ENCODE results near the gene KCNAB2.

KCNAB2 gene

DNA sequence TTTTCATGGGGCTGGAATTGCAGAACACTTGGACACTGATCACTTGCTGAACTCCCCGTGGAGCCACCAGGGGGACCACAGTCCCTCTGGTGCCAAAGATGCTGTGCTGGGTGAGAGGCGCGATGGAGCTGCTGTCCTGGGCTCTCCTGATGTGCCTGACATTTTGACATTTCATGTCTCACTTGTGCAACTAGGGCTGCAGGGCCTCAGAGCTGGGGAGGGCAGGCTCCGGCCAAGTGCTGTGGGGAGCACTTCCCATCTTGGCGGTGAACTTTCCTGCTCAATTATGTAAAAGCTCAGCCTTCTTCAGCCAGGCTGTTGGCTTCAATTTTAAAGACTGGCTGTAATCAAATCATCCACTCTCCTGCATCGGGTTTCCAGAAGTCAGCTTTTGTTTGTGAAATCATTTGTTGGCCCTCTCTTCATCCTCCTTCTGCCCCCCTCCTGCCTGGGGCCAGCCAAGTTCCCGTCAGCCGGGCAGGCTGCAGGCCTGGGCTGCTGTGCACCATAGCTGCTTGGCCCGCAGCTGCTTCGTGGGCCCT lies 36.8 kb downstream of the KCNAB2 start:
- DNase-seq (ENCODE audit: low spot score) = no peak

DNA sequence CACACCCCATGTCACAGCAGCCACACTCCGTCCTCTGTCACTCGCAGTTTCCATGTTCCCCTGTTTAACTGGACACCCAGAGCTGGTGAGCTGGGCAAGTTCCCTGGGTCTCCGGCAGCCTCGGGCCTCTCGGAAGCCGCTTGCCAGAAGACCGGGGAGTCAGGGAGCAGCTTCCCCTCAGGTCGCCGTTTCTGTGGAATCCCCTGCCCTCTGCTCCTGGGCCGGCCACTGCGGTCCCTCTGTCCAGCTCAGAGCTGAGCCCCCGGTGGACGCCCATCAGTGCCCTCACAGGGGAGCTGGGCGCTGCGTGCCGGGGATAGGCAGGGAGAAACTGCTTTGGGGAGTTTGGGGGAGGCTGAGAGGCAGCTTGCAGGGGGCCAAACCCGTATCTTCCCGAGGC lies 37.7 kb downstream of the KCNAB2 start:
- DNase-seq (ENCODE audit: low spot score) = no peak

DNA sequence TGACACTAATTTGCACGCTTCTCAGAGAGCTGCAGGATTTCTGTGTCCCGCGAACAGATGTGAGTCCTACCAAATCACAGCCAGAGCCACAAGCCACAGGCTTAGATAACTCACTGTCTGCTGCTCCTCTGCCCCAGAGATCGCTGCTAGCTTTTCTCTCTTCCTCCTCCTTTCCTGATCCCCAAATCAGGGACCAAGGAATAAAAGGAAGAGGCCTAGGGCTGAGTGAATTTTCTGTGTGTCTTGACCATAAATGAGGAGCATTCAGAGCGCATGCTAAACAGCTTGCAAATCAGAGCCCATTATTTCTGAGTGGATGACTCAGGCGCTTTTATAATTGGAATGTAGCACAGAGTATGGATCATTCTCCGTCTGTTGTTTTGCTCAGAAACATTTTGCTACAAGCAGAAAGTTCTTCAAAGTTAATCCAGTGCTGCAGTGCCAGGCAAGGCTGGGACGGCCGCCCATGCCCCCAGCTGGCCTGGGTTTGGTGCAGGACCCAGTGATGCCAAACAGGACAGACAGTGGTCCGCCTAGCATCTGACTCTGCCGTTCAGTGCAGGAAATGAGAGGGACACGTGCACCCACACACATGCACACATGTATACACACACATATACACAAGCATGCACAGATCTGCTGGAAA lies 38.2 kb downstream of the KCNAB2 start:
- no peak for DNase-seq (ENCODE audit: low spot score)

DNA sequence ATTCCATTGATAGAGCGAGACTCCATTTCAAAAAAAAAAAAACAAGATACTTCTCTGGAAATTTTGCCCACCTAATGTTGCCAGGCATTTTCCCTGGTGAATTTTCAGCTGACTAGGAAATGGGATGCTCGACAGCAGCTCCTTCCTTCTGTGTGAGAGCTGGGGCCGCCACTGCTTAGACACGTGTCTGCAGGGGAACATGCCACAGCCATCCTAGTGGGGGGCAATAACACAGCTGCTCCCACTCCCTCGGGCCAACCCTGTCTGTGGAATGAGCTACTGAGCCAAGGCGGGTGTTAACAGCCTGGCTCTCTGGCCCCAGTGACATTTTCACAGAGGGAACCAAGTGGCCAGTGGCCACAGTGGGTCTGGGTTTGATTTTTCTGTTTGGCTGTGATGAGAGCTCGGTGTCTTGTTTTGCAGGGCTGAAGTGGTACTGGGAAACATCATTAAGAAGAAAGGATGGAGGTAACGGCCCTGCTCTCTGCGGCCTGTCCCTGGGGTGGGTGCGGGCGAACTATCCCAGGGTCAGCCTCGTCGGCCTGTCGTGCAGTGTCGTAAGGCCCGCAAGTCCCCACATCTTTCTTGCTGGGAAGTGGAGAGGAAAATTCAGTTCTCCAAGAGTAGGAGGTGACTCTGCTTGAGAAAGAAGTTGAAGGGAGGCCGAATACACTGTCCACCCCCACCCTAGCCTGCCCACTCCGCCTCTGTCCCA lies 39.2 kb downstream of the KCNAB2 start:
- DNase-seq (ENCODE audit: low spot score) = no peak

DNA sequence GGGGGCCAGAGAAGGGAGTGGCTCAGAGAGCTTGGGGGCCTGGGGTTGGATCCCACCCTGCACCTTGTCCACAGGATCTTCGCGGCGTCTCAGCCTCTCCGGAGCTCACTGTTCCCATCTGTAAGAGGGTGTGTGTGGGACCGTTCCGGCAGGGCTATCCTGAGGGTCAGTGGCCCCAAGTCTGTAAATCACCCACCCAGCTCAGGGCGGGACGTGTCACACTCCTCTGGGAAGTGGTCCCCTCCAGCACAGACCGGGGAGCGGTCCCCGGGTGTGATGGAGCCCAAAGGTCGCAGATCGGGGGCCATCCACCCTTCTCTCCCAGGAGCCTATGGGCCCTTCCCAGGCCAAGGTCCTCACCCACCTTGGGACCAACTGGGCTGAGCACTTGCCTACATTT lies 40.0 kb downstream of the KCNAB2 start:
- DNase-seq (ENCODE audit: low spot score) = no peak

DNA sequence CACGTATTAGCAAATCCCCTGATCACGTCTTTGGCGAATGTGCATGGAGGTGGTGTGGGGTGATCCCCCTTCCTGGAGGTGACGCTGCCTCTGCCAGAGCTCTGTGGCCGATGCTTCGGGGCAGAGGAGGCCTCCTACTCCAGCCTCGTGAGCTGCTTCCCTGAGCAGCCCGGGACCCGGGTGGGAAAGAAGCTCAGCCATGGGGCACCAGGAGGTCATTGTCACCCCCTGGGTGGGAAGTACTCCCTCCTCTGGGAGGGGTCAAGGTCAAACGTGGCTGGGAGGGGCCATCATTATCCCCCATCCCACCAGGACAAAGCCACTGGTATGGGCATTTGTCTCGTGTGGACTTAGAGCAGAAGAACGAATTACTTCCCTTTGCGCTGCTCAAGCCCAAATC lies 40.7 kb downstream of the KCNAB2 start:
- DNase-seq (ENCODE audit: low spot score) = no peak

DNA sequence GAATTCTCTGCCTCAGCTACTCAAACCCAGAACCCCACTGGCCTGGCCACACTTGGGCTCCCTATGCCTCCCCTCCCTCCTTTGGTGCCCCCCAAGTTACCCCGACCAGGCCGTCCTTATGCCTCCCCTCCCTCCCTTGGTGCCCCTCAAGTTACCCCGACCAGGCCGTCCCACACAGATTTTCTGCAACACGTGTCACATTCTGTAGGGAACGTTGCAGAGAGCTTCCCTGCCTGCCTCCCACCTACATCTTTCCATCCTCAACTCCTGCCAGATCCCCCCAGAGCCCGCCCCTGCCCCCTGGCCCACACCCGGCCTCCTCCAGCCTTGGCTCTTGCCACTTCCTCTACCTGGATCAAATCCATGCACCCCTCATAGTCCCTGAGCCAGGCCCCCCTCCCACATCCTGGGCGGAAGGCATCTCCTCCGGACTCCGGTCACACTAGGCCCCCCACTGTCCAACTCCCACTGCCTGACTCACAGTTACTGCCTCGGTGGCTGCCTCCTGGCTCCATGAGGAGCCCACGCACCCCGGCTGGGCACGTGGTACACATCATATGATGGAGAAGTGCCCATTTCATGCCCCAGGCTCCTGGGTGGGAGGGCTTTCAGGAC lies 41.2 kb downstream of the KCNAB2 start:
- no peak for DNase-seq (ENCODE audit: low spot score)

DNA sequence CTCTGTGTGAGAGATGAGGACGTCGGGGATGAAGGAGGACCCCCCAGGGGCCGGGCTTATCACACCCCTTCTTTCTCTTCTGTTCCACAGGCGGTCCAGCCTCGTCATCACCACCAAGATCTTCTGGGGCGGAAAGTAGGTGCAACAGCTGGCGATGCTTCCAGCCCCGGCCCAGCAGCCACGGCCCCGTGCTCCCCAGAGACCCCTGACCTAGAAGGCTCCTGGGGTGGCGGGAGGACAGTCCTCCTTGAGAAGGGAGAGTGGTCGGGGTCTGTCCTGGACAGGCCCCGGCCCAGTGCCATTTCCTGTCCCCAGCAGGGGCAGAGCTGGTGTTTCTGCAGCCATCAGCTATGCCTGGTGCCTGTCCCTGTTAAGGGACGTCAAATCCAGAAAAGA lies 41.7 kb downstream of the KCNAB2 start:
- no peak for DNase-seq (ENCODE audit: low spot score)

DNA sequence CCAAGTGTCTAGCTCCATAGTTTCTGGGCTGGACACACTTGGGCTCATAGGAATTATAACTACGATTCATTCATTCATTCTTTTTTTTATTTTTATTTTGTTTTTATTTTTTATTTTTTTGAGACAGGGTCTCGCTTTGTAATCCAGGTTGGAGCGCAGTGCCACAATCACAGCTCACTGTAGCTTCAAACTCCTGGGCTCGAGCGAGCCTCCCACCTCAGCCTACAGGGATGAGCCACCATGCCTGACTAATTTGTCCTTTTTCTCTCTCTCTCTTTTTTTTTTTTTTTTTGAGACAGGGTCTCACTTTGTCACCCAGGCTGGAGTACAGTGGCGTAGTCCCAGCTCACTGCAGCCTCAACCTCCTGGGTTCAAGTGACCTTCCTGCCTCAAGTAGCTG lies 42.3 kb downstream of the KCNAB2 start:
- no peak for DNase-seq (ENCODE audit: low spot score)

DNA sequence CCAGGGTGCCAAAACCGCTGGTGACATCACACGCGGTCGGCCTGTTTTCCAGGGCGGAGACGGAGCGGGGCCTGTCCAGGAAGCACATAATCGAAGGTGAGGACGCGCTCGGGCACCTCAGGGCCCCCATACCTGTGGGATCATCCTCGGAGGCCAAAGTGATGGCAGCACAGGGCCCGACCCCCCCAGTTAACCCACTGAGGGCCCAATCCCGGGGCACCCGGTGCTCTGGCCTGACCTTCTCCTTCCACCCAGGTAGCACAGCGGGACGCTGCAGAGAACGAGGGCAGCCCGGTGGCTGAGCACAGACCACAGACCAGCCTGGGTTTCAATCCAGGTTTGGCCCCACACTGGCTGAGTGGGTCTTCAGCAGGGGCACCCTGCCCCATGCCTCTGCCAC lies 43.3 kb downstream of the KCNAB2 start:
- no peak for DNase-seq (ENCODE audit: low spot score)

DNA sequence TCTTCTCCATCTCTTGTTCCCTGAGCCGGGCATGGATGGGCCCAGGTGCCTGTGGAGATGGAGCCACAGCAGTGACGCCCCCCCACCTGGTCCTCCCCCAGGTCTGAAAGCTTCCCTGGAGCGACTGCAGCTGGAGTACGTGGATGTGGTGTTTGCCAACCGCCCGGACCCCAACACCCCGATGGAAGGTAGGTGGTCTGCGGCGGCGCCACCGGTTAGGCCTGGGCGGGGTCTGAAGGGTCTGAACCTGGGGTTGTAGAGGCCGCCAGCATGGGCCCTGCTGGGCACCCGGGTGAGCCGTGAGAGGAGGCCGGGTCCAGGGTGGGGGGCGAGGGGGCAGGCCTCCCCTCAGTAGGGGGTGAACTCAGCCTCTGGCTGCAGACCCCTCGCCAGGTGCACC lies 44.6 kb downstream of the KCNAB2 start:
- DNase-seq (ENCODE audit: low spot score) = no peak

DNA sequence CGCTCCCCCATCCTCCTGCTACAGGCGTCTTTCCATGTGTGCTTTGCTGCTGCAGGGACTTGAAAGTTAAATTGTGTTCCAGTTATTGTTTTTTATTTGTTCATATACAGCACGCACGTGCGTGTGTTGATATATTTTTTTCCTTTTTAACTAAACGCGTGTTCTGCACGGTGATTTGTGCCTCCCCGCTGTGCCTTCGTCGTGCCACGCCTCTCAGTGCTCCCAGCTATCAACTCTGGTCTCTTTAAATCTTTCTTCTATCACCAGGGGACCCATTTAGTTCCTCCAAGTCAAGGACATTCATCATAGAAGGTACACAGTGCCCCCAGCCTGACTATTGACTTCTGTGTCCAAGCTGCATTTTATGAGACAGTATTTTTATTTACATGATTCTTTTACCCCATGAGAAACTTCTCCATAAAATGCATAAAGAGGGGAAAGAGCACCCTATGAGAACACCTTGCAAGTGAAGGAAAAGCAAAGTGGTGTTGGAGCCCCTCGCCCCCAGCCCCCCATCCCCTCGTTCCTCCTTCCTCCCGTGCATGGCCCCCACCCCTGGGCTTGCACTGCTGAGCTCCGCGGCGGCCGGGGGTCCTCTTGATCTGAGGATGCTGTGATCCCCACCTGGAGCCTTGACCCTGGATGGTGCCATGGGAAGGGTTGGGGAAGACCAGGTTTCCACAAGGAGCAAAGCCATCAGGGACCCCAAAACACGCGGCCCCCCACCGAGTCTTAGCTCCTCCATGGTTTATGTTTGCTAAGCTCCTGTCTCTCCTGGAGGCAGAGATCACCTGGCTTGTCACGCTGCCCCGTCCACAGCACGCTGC lies 45.5 kb downstream of the KCNAB2 start:
- no peak for DNase-seq (ENCODE audit: low spot score)

DNA sequence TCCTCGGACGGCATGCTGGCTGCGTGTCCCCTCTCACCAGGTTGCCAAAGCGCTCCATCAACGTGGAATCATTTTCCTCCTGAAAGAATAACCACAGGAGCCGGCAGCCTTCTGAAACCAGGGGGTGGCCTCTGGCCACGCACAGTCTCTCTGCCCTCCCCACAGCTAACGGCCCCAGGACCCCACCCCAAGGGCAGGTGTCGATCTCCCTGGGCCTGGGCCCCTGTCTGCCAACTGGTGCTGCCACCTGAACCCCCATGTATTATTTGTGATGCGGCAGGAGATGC lies 46.1 kb downstream of the KCNAB2 start:
- no peak for DNase-seq (ENCODE audit: low spot score)

DNA sequence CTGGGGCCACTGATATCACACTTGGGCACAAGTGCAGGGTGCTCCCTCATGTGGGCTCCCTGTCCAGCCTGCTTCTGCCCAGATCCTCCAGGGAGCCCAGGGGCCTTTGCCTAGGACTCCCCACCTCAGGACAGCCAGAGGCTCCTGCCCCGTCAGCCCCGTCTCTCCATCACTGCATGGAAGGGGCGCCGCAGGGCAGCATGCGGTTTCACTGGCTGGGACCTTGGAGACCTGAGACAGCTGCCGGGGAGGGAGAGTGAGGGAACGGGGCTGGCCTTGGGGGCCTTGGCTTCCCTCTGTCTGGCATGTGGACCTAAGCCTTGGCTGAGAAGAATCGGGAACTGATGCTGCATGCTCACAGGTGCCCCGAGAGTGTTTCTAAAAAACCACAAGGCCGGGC lies 46.5 kb downstream of the KCNAB2 start:
- no peak for DNase-seq (ENCODE audit: low spot score)

DNA sequence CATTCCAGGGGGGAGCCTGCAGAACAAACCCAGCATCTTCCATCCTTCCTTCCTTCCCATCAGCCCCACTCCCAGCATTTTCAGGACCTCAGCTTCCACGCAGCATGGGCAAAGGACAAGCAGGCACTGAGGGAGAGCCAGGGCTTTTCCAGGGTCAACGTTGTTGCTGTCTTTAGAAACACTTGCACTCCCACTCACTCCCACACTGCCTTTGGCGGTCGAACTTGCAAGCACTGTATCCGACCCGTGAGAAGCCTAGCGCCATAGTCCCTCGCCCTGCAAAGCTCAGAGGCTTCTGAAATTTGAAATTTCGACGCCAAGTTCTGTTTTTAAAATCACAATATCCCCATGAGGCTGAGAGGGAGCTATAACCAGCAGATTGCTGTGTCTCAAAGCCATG lies 47.4 kb downstream of the KCNAB2 start:
- DNase-seq (ENCODE audit: low spot score) = no peak

DNA sequence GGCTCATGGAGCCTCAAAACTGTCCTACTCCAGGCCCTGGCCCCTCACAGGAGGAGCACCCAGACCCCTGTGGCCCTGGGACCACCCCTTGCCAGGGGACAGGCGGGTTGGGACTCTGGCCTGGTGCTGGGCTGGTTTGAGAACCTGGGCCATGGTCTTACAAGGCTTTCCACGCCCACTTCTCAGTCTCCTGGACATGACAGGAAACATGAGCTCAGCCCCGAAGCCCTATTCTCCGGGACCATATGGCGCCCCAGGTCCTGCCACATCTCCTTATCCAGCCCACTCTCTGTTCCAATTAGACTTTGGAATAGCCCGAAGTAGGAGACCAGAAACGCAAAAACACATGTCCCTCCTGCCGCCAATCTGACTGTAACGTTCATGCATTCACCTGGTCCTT lies 47.9 kb downstream of the KCNAB2 start:
- DNase-seq (ENCODE audit: low spot score) = no peak

DNA sequence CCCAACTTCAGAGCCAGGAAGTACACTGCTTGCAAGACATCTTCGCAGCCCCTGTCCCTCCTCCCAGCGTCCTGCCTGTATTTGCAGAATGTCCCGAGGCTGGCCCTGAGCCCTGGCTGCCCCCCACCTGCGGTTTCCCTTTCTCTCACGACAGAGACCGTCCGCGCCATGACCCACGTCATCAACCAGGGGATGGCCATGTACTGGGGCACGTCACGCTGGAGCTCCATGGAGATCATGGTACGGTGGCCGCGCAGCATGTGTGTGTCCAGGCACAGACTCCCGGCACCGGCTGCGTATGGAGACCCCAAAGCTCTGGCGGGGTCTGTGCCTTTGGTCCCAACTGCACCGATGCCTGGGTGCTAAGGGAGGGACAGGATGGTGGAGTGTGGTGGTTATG lies 48.6 kb downstream of the KCNAB2 start:
- DNase-seq (ENCODE audit: low spot score) = no peak

DNA sequence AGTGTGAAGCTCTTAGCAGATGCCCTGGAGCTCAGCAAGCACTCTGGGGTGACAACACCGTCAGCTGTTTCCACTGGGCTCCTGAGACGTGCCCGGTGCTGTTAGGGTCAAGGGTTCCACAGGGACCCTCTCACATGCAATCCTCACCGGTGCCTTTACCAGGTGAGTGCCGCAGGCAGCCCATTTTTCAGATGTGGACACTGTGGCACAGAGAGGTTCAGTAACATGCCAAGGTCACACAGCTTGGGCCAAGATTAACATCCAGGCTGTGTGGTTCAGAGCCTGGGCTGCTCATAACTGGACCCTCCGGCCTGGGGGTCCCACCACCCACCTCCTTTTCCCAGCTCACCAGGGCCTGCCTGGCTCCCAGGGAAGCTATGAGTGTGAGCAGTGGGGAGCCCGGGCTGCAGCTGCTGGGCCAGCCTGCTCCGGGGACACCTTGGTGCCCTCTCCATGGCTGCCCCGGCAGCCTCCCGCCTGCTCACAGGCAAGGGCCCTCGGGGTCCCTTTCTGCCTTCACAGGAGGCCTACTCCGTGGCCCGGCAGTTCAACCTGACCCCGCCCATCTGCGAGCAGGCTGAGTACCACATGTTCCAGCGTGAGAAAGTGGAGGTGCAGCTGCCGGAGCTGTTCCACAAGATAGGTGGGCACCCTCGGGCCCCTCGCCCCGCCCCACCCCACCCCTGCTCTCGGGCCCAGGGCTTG lies 49.3 kb downstream of the KCNAB2 start:
- no peak for DNase-seq (ENCODE audit: low spot score)

DNA sequence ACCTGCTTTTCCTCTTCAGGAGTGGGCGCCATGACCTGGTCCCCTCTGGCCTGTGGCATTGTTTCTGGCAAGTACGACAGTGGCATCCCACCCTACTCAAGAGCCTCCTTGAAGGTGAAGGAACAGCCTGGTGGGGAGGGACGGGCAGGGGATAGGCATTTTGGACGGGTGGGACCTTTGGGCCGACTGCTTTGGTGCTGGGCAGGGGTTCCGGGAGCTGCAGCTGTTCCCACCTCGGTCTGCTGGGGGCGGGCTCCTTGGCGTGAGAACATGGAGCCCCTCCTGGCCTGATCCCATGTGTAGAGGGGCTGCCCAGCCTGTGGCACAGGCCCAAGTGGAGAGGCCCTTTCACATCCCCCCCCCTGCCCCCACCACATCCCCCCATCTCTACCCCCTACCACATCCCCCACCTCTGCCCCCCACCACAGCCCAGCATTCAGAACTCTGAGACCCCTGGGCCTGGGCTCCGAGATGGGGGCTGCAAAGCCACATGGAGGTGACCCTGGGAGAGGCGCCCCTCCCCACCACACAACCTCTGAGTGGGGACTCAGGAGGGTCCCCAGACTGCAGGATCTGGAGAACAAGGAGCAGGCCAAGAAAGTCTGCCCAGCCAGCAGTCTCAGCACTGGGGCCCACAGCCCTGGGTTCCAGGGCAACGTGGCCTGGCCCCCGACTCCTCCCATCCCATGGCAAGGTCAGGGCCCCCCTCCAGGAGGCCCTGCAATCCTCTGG lies 50.0 kb downstream of the KCNAB2 start:
- no peak for DNase-seq (ENCODE audit: low spot score)

DNA sequence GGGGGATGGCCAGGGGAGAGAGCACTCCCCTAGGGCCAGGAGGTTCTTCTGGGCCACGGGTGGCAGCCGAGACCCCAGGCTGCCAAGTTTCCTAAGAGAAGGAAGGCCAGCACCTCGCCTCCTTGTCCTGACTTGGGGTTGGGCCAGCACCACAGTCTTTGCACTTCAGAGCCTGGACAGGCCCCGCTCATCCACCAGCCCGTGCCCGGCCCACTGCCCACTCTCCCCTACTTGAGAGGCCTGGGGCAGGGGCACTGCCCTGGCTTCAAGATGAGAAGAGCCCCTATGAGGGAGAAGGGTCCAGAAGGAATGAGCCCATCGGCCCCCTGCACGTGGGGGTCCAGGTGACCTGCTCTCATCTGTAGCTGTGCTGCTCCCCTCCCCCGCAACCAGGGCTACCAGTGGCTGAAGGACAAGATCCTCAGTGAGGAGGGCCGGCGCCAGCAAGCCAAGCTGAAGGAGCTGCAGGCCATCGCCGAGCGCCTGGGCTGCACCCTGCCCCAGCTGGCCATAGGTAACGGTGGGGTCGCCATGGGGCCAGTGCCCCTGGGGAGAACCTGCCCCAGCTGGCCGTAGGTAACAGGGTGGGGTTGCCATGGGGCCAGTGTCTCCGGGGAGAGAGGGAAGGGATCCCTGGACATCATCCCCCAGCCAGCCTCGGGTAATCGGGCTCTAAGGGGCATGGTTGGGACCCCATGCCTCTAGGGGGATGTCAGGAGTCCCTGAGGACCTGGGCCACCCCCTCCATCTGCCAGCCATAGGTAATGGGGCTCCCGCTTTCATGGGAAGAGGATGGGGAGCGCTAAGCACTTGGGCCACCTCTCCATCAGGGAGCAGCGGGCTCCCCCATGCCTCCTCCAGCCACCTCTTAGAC lies 50.8 kb downstream of the KCNAB2 start:
- no peak for DNase-seq (ENCODE audit: low spot score)

All from hematopoietic multipotent progenitor cell treated with erythropoietin and hydrocortisone succinate and interleukin-3 and kit ligand, for 17 days (in vitro differentiated cells).